LNCaP clone FGC (cell line): Measurements from ENCODE around the gene BTBD9.

Source experiments
- DNase-seq: peaks from one replicate; pipeline ENCODE4 v3.0.0-alpha.2; 2011; ENCODE audit warnings: low read depth
- H3K4me3 ChIP-seq: 2 replicates; pipeline ENCODE4 v1.5.1; 2011; ENCODE audit warnings: mild to moderate bottlenecking, low read depth, low read length, control low read depth
- CTCF ChIP-seq: IDR thresholded peaks from 2 replicates; pipeline ENCODE4 v1.5.1; 2012; ENCODE audit warnings: mild to moderate bottlenecking; ENCODE audit not compliant: control insufficient read depth, insufficient read depth; ENCODE audit errors: extremely low read depth

BTBD9 gene

GRCh38 chr6:38617856-38618255, 21.9 kb downstream of the BTBD9 start:
- TF ChIP-seq CTCF = no peak
- no peak for DNase-seq

GRCh38 chr6:38612143-38612965, 27.4 kb downstream of the BTBD9 start:
- no peak overlapping the region for H3K4me3 ChIP-seq
- DNase-seq = no peak
- no peak for TF ChIP-seq CTCF

More at GRCh38 chr6:38617856-38618255, 21.9 kb downstream of the BTBD9 start:
- H3K4me3 ChIP-seq = no peak overlapping the region

- H3K4me3 ChIP-seq = peak overlapping the region; percentile 20
- DNase-seq = no peak
- TF ChIP-seq CTCF = no peak
These were observed 29.6 kb downstream of the BTBD9 start for GRCh38 chr6:38610050-38610625.

GRCh38 chr6:38604700-38605099, 35.0 kb downstream of the BTBD9 start:
- DNase-seq = no peak
- no peak overlapping the region for H3K4me3 ChIP-seq
- no peak for TF ChIP-seq CTCF

- no peak for TF ChIP-seq CTCF
- no peak for DNase-seq
- H3K4me3 ChIP-seq = no peak overlapping the region
These were observed 35.8 kb downstream of the BTBD9 start for GRCh38 chr6:38603966-38604365.

GRCh38 chr6:38603496-38603895, 36.2 kb downstream of the BTBD9 start:
- no peak for DNase-seq
- no peak overlapping the region for H3K4me3 ChIP-seq
- TF ChIP-seq CTCF = no peak
